HG03432 (cell line): ENCODE measurements around the gene IGFLR1.

ENCODE experiments used
- ATAC-seq: cut with Tn5 transposase; IDR thresholded peaks from one replicate; pipeline ENCODE4 v1.9.1; 2021; ENCODE audit warnings: mild to moderate bottlenecking, moderate library complexity; ENCODE audit not compliant: unreplicated experiment

Gene IGFLR1

GRCh38 chr19:35742121-35742724 is at the start of gene IGFLR1:
Gene IGFLR1 (minus strand): TSS chr19:35742452. CDS start chr19:35741180, 1,272 bp downstream.
- ATAC-seq, result no peak

GRCh38 chr19:35791814-35792279 is 49.6 kb upstream of the IGFLR1 start:
- ATAC-seq, result no peak

GRCh38 chr19:35790981-35791813 is 48.9 kb upstream of the IGFLR1 start:
- no peak for ATAC-seq

- no peak for ATAC-seq
Measured at GRCh38 chr19:35789978-35790944, 48.0 kb upstream of the IGFLR1 start.

GRCh38 chr19:35789195-35789977 is 47.1 kb upstream of the IGFLR1 start:
- no peak for ATAC-seq

- no peak for ATAC-seq
Measured at GRCh38 chr19:35788205-35788960, 46.1 kb upstream of the IGFLR1 start.

- no peak for ATAC-seq
Measured at GRCh38 chr19:35787227-35787799, 45.1 kb upstream of the IGFLR1 start.

- ATAC-seq, result no peak
Measured at GRCh38 chr19:35786299-35787160, 44.3 kb upstream of the IGFLR1 start.

- no peak for ATAC-seq
Measured at GRCh38 chr19:35785339-35785627, 43.0 kb upstream of the IGFLR1 start.

GRCh38 chr19:35784503-35785338 is 42.5 kb upstream of the IGFLR1 start:
- no peak for ATAC-seq

- ATAC-seq, result no peak
Measured at GRCh38 chr19:35783469-35784434, 41.5 kb upstream of the IGFLR1 start.

GRCh38 chr19:35782589-35782988 is 40.3 kb upstream of the IGFLR1 start:
- ATAC-seq, result no peak

GRCh38 chr19:35781650-35782049 is 39.4 kb upstream of the IGFLR1 start:
- ATAC-seq, result no peak

GRCh38 chr19:35780717-35781116 is 38.5 kb upstream of the IGFLR1 start:
- no peak for ATAC-seq

GRCh38 chr19:35780058-35780457 is 37.8 kb upstream of the IGFLR1 start:
- ATAC-seq, result no peak

- no peak for ATAC-seq
Measured at GRCh38 chr19:35779033-35779432, 36.8 kb upstream of the IGFLR1 start.

GRCh38 chr19:35777961-35778360 is 35.7 kb upstream of the IGFLR1 start:
- no peak for ATAC-seq
